H1 (cell line): ENCODE results near the gene DMAC1. TPM values are rescaled to one million over a fixed set of nuclear protein-coding genes. Genes with fewer than 3 reads are reported as not detected.

Source experiments
- ASH2L ChIP-seq: fragments of 200-600, 300-600 bp; sonication (generic); IDR thresholded peaks from one replicate; pipeline ENCODE4 v1.7.1; 2017; ENCODE audit warnings: low read length
- BCL11A ChIP-seq, 2 experiments: IDR thresholded peaks; one replicate each; pipeline ENCODE4 v1.6.1; 2011; ENCODE audit warnings: low read depth in 2 of 2, low read length in 2 of 2, mild to moderate bottlenecking in 2 of 2
- BRCA1 ChIP-seq: IDR thresholded peaks from 2 replicates; pipeline ENCODE4 v1.6.1; 2012; ENCODE audit warnings: low read depth, low read length, improper control_type of control experiment
- CTBP2 ChIP-seq: IDR thresholded peaks from 2 replicates; pipeline ENCODE4 v1.7.0; 2011; ENCODE audit warnings: borderline replicate concordance, mild to moderate bottlenecking, moderate library complexity, mixed read lengths, low read length; ENCODE audit not compliant: insufficient read depth, insufficient read length
- EP300 ChIP-seq, 2 experiments: IDR thresholded peaks; 1 replicate in 1 of 2; 2 replicates in 1 of 2; pipeline ENCODE4 v1.6.1; 2011 to 2012; ENCODE audit warnings: low read depth in 2 of 2, low read length in 2 of 2, mild to moderate bottlenecking in 2 of 2, borderline replicate concordance in 1 of 2, inconsistent platforms in 1 of 2, moderate library complexity in 1 of 2
- HDAC2 ChIP-seq, 2 experiments: fragments of 300-600 bp in 1 of 2; sonication (generic) in 1 of 2; IDR thresholded peaks; 2 replicates each; pipeline ENCODE4 v1.6.1; 2011 to 2012; ENCODE audit warnings: low read depth in 2 of 2, low read length in 2 of 2, mild to moderate bottlenecking in 2 of 2, moderate library complexity in 2 of 2, borderline replicate concordance in 1 of 2, inconsistent platforms in 1 of 2
- KDM1A ChIP-seq: fragments of 200-600, 300-600 bp; sonication (generic); IDR thresholded peaks from 2 replicates; pipeline ENCODE4 v1.7.1; 2016; ENCODE audit warnings: mild to moderate bottlenecking, low read length, borderline replicate concordance
- KDM4A ChIP-seq: IDR thresholded peaks from one replicate; pipeline ENCODE4 v1.7.1; 2012; ENCODE audit warnings: low read depth, mild to moderate bottlenecking, moderate library complexity, low read length, inconsistent platforms; ENCODE audit not compliant: severe bottlenecking
- KDM5A ChIP-seq: fragments of 200-600 bp; IDR thresholded peaks from 2 replicates; pipeline ENCODE4 v1.7.1; 2012; ENCODE audit warnings: mild to moderate bottlenecking, low read length, inconsistent platforms, mixed read lengths
- NRF1 ChIP-seq: IDR thresholded peaks from 2 replicates; pipeline ENCODE4 v1.6.1; 2011; ENCODE audit warnings: mild to moderate bottlenecking, low read depth, low read length, improper control_type of control experiment
- RFX5 ChIP-seq: IDR thresholded peaks from 2 replicates; pipeline ENCODE4 v1.6.1; 2011; ENCODE audit warnings: low read depth, low read length, improper control_type of control experiment, borderline replicate concordance
- SIX5 ChIP-seq: IDR thresholded peaks from 2 replicates; pipeline ENCODE4 v1.6.1; 2011; ENCODE audit warnings: mild to moderate bottlenecking, low read depth, low read length
- SP2 ChIP-seq: IDR thresholded peaks from 2 replicates; pipeline ENCODE4 v1.6.1; 2012; ENCODE audit warnings: mild to moderate bottlenecking, low read length, inconsistent platforms
- SRF ChIP-seq: IDR thresholded peaks from 2 replicates; pipeline ENCODE4 v1.6.1; 2011; ENCODE audit warnings: mild to moderate bottlenecking, low read depth, low read length, moderate library complexity
- TAF7 ChIP-seq: optimal IDR thresholded peaks from 2 replicates; pipeline ENCODE3; 2011; ENCODE audit warnings: low read depth, mild to moderate bottlenecking, inconsistent platforms, low read length, moderate library complexity, borderline replicate concordance
- TBP ChIP-seq: IDR thresholded peaks from 2 replicates; pipeline ENCODE4 v1.6.1; 2011; ENCODE audit warnings: low read depth, low read length, improper control_type of control experiment
- ZNF274 ChIP-seq: IDR thresholded peaks from 2 replicates; pipeline ENCODE4 v1.7.0; 2012; ENCODE audit warnings: low read length, borderline replicate concordance; ENCODE audit errors: extremely low read depth
- polyA plus RNA-seq, 7 experiments: library from polyadenylated mRNA; depleted of rRNA in 3 of 7; stranded (reverse) in 5 of 7; unstranded in 2 of 7; fragments of >200 nt in 5 of 7; fragments of 200-250 nt in 2 of 7; gene quantifications; 1 replicate in 5 of 7; 2 replicates in 1 of 7; 4 replicates in 1 of 7; pipeline versions ENCODE4 v1.2.1 to v1.2.3, GENCODE V29; 2011 to 2013; ENCODE audit warnings: missing spikeins in 2 of 7, mixed read lengths in 2 of 7
- total RNA-seq: library from RNA; stranded (reverse); fragmentation: NEBNext Ultra II Directional; extraction: Animal tissue kit (Norgen Biotek cat#: 25700); gene quantifications from 2 replicates; pipeline ENCODE4 v1.2.1, GENCODE V29; 2021
- TF ChIP-seq, protein P1 (sequence below): IDR thresholded peaks from 2 replicates; pipeline ENCODE4 v1.6.1; 2011; ENCODE audit warnings: low read length, improper control_type of control experiment
- TF ChIP-seq, protein P2 (sequence below): IDR thresholded peaks from 2 replicates; pipeline ENCODE4 v1.6.1; 2012; ENCODE audit warnings: low read length, inconsistent platforms
- TF ChIP-seq, protein P3 (sequence below): IDR thresholded peaks from 2 replicates; pipeline ENCODE4 v1.6.1; 2012; ENCODE audit warnings: inconsistent platforms

Gene DMAC1
- total and polyA plus RNA-seq, 2 of the 8 experiments (the other 6 are each of a cell fraction or from before 2014, with no cell fraction given) = 30.4 to 89.4 TPM

DNA sequence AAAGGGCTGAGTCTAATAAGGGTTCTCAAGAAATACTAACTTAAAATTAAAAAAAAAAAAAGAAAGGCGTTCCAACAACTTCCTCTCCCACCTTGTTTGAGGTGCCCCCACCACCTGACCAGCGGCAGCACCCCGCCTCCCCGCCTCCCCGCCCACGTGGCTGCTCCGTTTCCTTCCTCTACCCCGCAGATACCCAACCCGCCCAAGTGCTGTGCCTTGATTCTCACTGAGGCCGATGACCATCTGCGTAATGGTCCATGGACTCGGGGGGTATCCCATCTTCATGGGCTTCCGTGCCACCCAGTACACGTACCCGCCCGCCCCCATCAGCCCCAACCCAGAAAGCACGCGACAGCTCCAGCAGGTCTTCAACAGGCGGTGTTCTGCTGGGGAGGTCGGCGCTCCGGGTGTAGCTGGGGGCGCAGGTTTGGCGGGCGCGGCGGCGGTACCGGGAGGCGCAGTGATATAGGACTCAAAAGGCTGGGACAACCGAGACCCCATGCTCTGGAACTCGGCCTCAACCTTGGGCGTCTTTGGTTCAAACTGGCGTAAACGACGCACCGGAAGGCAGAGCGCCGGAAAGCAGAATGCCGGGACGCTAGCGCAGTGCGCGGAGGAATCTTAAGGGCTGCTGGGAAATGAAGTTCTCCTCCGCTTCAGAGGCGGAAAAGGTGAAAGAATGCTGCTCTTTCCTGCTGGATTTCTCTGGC, at the start of gene DMAC1 (continued):
- peak; percentile 82 for TF ChIP-seq TBP
- TF ChIP-seq NRF1 = no peak
- TF ChIP-seq, protein P1, sequence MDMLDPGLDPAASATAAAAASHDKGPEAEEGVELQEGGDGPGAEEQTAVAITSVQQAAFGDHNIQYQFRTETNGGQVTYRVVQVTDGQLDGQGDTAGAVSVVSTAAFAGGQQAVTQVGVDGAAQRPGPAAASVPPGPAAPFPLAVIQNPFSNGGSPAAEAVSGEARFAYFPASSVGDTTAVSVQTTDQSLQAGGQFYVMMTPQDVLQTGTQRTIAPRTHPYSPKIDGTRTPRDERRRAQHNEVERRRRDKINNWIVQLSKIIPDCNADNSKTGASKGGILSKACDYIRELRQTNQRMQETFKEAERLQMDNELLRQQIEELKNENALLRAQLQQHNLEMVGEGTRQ = peak; percentile 49; the same call in 1 of the 2 replicates
- TF ChIP-seq, protein P2, sequence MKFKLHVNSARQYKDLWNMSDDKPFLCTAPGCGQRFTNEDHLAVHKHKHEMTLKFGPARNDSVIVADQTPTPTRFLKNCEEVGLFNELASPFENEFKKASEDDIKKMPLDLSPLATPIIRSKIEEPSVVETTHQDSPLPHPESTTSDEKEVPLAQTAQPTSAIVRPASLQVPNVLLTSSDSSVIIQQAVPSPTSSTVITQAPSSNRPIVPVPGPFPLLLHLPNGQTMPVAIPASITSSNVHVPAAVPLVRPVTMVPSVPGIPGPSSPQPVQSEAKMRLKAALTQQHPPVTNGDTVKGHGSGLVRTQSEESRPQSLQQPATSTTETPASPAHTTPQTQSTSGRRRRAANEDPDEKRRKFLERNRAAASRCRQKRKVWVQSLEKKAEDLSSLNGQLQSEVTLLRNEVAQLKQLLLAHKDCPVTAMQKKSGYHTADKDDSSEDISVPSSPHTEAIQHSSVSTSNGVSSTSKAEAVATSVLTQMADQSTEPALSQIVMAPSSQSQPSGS = no peak
- no peak for TF ChIP-seq SP2
- no peak for TF ChIP-seq BRCA1
- TF ChIP-seq RFX5 = no peak
- no peak for TF ChIP-seq KDM5A
- TF ChIP-seq TAF7 = peak; percentile 73
- no peak for TF ChIP-seq EP300 (IDR thresholded peaks at IDR 0.05; ENCODE audit: borderline replicate concordance in 1 of 2, low read depth in 2 of 2, low read length in 2 of 2)
- TF ChIP-seq HDAC2 (IDR thresholded peaks at IDR 0.05; ENCODE audit: borderline replicate concordance in 1 of 2, low read depth in 2 of 2, low read length in 2 of 2) = no peak; a peak in 1 of 4 replicates
- TF ChIP-seq KDM1A = no peak
- TF ChIP-seq BCL11A (IDR thresholded peaks at IDR 0.05; ENCODE audit: low read depth in 2 of 2, low read length in 2 of 2) = no peak
- TF ChIP-seq, protein P3, sequence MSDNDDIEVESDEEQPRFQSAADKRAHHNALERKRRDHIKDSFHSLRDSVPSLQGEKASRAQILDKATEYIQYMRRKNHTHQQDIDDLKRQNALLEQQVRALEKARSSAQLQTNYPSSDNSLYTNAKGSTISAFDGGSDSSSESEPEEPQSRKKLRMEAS = peak; percentile 85
- TF ChIP-seq CTBP2 = no peak
- TF ChIP-seq ZNF274 = no peak
- peak; percentile 80 for TF ChIP-seq SIX5
- TF ChIP-seq ASH2L = peak; percentile 63
- no peak for TF ChIP-seq SRF
- peak; percentile 81 for TF ChIP-seq KDM4A
